ENCODE results near the gene ZNF407. TPM values are rescaled to one million over a fixed set of nuclear protein-coding genes. Genes with fewer than 3 reads are reported as not detected.
"Not testable (repeated sequence)": the region's sequence is repeated elsewhere in the genome, so short reads cannot be mapped to it uniquely, and the experiment has no call there.

Gene ZNF407
- total RNA-seq, 1 donor from 2014 or later = 42.9 TPM

DNA sequence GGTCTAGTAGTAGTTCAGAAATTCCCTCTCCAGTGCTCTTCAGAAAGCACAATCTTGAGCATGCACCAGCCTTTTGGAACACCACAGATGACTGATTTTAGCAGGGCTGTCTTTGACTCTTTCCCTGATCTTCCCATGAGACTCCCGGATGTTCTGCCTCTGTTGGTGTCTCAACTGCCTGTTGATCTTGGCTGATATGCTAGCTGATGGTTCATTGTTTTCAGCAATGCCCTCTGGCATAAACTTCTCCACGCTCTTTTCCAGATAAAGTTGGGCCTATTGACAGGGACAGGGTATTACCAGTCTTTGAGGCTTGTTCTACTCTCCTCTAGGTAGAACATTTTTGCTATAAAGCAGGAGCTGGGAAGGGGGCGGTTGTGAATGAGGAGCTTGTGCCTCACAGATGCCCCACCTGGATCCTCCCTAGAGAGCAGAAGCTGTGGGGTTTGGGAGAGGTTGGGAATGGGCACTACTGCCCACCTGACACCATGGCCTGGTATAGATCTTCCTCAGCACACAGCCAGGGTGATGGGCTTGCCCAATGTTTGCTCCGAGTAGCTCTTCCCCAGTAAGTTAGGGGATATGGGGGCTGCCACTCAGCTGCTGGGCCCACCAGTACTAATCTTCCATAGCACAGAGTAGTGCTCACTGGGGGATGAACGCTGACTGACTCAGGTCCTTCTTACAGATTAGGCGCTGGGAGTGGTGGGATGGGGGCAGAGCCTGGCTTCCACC, 500.0 kb downstream of the ZNF407 start:
- no peak for DNase-seq (ENCODE audit: low spot score)

DNA sequence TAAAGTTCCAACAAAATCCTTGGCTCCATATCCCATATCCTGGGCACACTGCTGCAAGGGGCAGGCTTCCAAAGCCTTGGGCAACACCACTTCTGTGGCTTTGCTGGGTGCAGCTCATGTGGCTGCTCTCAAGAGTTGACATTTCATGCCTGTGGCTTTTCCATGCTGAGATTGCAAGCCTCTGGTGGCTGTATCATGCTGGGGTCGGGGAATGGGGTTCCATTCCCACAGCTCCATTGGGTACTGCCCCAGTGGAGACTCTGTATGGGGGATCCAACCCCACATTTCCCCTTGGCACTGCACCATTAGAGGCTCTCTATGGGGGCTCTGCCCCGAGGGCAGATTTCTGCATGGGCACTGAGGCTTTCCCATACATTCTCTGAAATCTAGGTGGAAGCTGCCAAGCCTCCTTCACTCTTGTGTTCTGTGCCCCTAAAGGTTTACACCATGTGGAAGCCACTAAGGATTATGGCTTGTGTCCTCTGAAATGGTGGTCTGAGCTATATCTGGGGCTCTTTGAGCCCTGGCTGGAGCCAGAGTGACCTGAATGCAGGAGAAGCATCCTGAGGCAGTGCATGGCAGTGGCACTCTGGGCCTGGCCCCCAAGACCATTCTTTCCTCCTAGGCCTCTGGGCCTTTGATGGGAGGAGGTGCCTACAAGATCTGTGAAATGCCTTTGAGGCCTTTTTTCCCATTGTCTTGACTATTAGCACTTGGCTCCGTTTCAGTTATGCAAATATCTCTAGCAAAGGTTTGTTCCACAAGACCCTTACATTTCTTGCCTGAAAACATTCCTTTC, 503.4 kb downstream of the ZNF407 start:
- DNase-seq (ENCODE audit: low spot score) = no peak

DNA sequence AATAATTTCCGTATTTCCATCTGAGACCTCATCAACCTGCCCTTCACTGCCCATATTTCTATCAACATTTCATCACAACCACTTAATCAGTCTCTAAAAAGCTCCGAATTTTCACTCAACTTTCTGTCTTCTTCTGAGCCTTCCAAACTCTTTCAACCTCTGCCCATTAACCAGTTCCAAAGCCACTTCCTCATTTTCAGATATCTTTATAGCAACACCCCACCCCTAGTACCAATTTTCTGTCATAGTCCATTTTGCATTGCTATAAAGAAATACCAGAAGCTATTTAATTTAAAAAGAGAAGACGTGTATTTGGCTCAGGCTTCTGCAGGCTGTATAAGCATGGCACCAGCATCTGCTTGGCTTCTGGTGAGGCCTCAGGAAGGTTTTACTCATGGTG, 504.2 kb downstream of the ZNF407 start:
- DNase-seq (ENCODE audit: low spot score) = no peak

DNA sequence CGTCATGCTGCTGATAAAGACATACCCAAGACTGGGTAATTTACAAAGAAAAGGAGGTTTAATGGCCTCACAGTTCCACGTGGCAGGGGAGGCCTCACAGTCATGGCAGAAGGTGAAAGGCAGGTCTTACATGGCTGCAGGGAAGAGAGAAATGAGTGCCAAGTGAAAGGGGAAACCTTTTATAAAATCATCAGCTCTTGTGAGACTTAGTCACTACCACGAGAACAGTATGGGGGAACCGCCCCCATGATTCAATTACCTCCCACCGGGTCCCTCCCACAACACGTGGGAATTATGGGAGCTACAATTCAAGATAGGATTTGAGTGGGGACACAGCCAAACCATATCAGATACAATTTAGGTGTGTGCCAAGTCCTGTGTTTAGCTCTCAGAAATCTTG, 506.4 kb downstream of the ZNF407 start:
- DNase-seq (ENCODE audit: low spot score) = not testable (repeated sequence)

DNA sequence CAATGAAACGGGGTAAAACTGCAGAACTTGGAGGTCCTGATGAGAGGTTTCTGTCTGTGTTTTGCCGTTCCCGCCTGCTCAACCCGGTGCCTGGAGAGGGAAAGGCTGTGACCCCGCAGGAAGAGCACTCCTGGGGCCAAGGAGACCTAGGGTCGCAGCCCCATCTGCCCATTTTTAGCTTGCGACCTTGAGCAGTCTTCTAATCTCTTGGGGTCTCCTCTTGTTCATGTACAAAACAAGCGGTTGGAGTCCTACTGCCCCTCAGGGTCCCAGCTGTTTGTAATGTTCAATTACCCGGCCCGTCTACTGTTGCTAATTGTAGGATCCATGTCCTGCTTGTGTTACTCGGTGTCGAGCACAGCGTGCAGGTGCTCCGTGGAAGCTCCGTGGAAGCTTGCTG, 506.8 kb downstream of the ZNF407 start:
- no peak for DNase-seq (ENCODE audit: low spot score)

DNA sequence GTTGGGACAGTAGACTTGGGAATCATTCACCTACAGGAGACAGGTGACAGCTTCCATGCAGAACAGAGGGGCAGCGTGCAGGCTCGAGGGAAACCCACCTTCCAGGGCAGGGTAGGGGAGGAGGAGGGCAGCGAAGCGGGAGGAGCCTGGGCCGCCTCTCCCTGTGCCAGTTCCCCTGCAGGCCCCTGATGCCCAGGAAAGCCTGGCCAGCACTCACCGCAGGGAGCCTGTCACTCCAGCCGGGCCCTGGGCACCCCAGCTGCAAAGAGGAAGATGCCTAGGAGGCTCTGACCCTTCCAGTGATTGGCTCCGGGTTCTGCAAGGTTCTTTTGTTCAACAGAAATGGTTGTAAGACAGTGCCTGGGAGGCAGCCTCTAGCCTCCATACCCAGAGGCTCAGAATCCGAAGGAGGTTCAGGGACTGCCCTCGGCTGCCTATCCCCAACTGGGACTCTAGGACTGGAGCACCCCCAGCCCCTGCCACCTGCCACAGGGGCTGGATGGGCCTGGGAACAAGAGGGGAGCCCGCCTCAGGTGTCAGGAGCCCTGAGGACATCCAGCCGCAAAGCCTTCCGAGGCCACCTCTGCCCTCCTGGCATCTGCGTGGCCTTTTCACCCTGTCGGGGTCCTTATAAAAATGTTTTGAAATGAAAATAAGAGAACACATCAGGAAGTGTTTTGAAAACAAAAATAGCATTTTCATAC, 508.0 kb downstream of the ZNF407 start:
- DNase-seq (ENCODE audit: low spot score) = no peak

DNA sequence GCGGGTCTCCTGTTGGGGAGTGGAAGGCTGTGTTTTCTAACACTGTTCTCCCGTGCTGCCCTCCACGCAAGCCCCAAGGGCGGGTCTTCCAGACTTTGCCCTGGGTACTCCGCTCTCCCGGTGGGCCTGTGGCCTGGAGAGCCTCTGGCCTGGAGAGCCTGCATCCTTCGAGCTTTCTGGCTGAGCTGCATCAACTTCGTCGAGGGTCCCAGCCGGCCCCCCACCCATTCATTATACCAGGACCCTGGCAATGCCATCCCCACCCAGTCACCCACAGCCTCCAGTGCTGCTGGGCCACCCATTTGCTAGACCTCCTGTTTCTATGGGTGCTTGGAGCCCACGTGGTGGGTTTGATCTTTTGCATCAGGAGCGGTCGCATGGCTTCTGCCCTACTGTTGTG, 509.1 kb downstream of the ZNF407 start:
- DNase-seq (ENCODE audit: low spot score) = no peak

DNA sequence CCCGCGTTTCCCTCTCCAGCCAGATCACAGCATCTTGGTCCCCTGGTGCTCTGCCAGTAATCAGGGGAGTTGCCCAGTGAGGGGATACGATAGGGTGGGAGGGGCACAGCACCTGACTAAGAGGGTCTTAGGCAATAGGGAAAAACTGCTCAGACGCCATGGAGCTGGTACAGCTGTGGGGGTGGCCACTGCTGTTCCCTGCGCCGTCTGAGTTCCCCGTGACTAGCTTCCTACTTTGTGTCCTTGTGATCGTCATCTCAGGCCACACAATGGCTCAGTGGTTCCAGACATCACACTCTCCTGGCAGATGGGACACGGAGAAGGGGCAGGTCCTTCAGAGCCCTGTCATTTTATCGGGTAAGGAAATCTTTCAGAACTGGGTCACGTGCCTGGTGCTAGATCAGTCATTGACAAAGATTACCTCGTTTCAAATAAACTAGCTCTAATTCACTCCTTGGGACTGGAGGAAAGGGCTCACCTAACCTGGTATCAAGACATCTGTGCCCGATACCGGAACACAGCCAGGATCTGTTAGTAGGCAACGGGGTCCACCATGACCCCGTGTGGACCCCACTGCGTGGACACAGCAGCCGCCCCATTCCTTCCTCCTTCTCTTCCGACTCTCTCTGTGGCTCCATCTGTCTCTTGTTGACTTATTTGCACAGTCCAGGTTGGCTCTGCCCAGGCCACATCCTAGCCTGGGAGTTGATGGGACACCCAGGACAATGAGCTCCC, 509.7 kb downstream of the ZNF407 start:
- no peak for DNase-seq (ENCODE audit: low spot score)

DNA sequence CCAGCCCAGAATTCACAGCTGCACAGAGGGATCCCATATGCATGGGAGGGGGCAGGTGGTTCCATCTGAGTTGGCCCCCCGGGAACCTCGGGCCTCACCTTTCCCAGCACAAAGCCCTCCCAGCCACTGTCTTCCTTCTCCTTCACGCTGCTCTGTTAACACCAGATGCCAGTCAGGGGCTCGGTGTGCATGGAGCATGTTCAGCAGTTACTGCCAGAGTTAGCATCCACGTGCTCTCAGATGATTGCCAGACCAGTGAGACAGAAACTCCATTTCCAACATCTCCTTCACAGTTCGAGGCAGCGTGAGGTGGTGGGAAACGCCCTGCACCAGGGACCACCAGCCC, 510.2 kb downstream of the ZNF407 start:
- no peak for DNase-seq (ENCODE audit: low spot score)

DNA sequence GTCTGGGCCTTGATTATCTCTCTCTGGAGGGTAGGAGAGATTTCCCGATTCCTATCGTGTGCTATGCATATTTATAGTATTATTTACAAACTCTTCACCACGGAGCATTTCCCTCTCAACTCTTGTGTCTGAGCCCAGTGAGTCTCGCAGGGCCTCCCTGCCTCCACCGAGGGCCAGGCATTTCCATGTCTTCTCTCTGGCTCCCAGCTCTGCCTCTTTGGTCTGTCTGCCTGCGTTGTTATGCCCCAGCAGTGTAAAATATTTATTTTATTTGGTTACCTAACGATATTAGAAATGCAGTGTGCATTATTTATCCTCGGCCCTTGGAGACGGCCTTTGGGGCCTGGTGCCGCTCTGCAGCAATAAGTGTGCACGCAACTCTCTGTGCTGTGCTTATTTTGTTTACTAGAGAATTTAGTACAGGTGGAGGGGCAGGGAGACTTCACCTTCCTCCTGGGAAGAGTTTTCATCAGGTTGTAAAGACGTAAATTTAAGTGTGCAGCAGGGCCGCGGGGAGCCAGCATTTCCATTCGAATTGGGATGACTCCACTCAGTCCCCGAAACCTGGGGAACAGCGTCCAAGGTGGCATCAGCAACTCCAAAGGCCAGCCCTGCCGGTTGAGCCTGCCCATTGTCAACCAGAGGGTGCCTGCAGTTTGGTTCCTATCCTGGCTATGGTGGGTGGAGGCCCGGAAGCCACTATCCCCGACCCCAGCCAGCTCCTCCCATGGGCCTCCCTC, 511.1 kb downstream of the ZNF407 start:
- DNase-seq (ENCODE audit: low spot score) = no peak

DNA sequence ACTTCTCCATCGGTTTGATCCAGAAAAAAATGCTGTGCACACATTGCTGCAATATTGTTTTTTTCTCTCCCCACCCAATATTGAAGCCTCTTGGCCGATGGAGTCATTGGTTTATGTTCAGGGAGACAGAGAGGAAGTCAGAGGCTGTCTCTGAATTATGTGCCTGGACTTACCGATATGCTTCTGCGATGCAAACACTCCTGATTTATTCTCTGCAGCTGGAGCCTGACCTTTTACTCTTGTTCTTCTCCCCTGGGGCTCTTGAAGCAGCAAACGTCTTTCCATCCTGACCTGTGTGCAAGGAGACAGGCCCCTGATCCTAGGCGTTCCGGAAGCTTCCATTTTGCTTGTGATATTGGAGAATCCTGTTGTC, 511.6 kb downstream of the ZNF407 start:
- DNase-seq (ENCODE audit: low spot score) = no peak

DNA sequence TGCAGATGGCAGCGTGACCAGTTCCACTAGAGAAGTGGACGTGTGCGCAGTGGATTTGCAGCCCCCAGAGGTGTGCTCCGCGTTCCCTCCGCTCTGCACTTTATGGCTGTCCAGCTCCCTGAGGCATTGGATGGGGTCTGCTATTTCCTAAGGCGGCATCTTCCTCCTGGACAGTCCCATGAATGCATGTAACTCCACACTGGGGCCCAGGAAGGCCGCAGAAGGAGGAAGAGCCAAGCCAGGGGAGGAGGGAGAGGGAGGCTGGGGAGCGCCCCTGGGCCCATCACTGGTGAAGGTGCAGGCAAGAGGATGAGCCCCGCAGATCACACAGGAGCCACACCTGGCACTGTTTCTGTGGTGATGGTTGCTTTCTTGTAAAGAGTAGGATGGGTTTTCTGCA, 512.1 kb downstream of the ZNF407 start:
- DNase-seq (ENCODE audit: low spot score) = no peak

DNA sequence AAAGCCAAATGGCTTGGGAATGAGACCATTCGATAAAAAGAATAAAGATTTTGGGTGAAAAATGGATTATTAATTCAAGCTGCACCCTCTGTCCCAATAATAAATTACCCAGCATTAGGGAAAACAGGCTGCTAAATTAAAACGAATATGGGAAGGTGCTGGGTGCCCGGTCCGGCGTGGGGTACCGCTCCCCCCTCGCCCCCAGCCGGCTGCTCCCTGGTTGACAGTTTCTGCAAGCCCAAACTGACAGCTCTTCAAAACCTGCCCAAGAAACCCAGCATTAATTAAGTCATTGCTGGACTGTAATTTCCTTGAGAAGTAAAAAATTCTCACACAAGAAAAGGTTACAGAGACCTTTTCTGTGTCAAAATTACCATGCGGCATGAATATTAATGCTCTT, 512.6 kb downstream of the ZNF407 start:
- DNase-seq (ENCODE audit: low spot score) = no peak

DNA sequence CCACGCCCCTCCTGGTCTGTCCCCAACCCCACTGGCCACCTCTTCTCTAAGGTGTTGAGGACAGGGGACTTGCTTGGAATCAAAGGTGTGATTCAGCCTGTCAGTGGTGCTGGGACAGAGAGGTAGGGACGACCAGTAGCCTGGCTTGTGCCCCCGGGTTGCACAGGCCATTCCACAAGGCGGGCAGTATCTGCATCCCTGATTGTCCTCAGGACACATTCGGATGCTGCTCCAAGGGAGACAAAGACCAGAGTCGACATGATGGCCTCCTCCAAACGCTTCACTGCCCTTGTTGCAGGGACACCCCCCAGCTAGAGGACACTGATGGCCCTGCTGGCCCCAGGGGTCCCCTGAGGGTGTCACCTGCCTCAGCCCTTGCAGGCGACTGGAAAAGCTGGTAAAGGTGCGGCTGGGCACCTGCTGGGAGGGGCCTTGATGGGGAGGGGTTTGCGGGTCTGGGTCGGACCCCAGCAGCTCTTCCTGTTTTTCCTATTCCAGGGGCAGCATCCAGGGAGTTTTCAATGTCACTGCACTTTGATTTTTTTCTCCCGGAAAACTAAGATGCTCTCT, 513.3 kb downstream of the ZNF407 start:
- DNase-seq (ENCODE audit: low spot score) = no peak

DNA sequence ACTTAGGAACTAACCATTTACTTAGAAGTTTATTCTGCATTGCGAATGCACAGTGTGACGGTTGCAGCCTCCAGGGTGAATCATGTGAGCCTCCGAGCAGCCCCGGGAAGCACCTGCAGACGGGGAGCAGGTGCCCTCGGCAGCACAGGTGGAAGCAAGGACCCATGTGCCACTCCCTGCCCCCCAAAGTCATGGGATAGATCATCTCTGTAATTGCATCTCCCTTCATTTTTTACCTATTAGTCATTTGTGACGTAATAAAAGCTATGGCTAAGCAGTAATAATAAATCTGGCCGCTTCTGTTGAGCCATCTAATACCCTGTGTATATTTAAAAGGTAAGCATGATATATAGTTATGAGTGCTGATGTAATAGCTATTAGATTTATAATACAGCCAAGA, 514.1 kb downstream of the ZNF407 start:
- no peak for DNase-seq (ENCODE audit: low spot score)

DNA sequence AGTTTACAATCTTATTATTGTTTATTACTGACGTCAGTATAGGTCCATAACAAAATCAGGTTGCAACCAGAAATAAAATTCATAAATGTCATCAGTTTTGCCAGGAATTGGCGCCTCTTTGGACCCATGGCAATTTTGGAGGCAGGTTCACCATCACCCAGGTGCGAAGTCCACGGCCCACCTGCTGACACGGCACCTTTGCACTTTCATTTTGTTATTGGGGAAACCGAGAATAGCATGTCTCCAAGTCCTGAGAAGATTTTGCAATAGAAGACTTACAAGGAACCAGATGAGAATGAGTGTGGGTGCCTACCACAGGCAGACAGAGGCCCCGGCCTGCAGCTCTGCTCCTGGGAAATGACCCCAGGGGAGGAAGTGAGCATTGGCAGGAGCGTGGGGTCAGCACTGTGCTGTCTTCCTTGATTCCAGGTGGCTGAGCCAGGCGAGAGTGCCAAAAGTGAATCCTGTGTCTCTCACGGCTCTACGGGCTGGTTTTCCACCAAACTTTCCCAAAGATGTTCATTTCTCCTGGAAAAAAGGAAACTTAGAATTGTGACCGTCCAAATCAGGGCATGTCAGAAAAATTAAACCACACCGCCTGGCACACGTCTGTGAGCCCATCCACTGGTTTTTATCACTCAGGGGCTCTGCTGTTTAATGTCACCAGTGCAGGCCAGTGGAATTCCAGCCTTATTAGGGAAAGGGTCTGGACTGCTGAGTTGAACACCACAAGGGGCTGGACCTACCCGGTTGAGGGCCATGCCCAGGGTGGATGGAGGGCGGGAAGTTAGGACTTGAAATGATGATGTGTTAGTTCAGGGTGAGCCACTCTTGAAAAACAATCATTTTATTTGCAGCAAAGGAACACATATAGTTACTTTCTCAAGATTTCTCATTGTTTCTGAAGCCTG, 514.8 kb downstream of the ZNF407 start:
- DNase-seq (ENCODE audit: low spot score) = no peak

DNA sequence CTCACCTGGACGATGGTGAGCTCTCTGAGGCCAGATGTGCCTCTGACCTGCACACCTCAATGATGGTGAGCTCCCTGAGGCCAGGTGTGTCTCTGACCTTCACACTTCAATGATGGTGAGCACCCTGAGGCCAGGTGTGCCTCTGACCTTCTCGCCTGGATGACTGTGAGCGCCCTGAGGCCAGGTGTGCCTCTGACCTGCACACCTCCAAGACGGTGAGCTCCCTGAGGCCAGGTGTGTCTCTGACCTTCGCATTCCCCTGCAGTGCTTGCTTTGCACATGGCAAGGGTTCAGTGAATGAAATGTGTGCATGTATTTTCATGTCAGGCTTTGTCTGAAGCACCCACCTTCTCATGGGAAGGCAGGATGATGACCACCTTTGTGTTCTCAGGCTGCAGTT, 515.8 kb downstream of the ZNF407 start:
- DNase-seq (ENCODE audit: low spot score) = no peak

DNA sequence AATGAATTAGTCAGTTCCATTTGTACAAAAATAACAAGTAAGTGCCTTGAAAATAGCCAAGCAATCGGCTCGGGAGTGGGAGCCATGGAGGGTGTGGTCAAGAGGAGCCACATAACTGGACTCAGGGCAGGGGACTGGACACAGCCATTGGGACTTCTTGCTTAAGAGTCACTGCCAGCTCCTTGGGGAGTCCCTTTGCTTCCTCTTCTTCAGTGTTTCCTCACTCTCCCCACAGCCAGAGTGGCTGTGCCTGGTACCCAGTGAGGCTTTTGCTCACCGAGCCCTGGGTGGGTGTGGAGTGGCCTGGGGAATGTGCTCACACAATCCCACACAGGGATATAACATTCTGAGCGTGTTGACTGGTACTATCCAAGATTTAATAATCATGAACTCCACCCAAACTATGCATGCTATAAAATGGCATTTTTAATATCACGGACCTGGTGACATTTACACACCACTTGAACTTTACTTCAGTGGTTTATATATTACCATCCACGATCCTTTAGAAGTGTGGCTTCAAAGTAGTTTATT, 516.6 kb downstream of the ZNF407 start:
- no peak for DNase-seq (ENCODE audit: low spot score)

Measured in umbilical cord (tissue), 2 donors.